ENCODE measurements around the gene ZBTB37. TPM values are rescaled to one million over a fixed set of nuclear protein-coding genes. Genes with fewer than 3 reads are reported as not detected.
"Not testable (repeated sequence)": the region's sequence is repeated elsewhere in the genome, so short reads cannot be mapped to it uniquely, and the experiment has no call there.

The ZBTB37 gene
- total RNA-seq, 2 experiments from 2014 or later: 15.1 to 16.0 TPM

DNA sequence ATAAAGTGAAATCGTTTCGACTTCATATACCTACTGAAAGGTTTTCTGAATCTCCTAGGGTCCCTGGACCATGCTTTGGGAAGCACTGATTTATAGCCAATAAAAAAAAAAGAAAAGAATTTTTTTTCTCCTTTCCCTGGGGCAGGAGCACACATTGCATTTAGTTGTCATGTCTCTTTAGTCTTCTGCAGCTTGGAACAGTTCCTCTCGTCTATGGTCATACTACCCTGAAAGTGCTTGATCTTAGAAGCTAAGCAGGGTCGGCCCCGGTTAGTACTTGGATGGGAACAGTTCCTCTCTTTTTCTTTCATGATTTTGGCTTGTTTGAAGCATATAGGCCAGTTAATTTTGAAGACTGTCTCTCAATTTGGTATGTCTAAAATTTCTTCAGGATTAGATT is 52.7 kb downstream of the ZBTB37 start:
- ATAC-seq (ENCODE audit: poor library complexity) (no peak), DNase-seq (no peak)
- Mint-ChIP-seq H3K27me3 (no peaks in the 10 kb centered on the region), H3K27ac (no peak overlapping the region), H3K4me1 (ENCODE audit: low read depth) (no peaks in the 10 kb centered on the region), H3K36me3 (ENCODE audit: low read depth) (no peaks in the 10 kb centered on the region), H3K9me3 (no peaks in the 10 kb centered on the region), H3K4me3 (no peak overlapping the region)
- H3K27ac ChIP-seq (ENCODE audit: low read depth in 1 of 2, low read length in 2 of 2): no peak overlapping the region
- no peaks in the 10 kb centered on the region for H3K36me3 ChIP-seq (ENCODE audit: insufficient read depth, low read length)
- ChIA-PET POLR2A (no interaction called here), CTCF (no interaction called here)
- TF ChIP-seq CTCF (IDR thresholded peaks at IDR 0.05): no peak
- no peaks in the 10 kb centered on the region for H3K4me1 ChIP-seq (ENCODE audit: insufficient read depth, low read length)
- no peaks in the 10 kb centered on the region for H3K27me3 ChIP-seq (ENCODE audit: control insufficient read depth in 1 of 2, insufficient read depth in 2 of 2, low read length in 2 of 2)
- no peaks in the 10 kb centered on the region for H3K9me3 ChIP-seq (ENCODE audit: control insufficient read depth in 1 of 2, insufficient read depth in 1 of 2, low read length in 2 of 2)
- H3K4me3 ChIP-seq (ENCODE audit: low read length): no peak overlapping the region
- intact Hi-C loops (cut with DNase I, micrococcal nuclease): no loop called here

- no peak overlapping the region for H3K4me3 ChIP-seq (ENCODE audit: low read length)
- H3K27me3 Mint-ChIP-seq: no peaks in the 10 kb centered on the region
- no peaks in the 10 kb centered on the region for H3K4me1 ChIP-seq (ENCODE audit: insufficient read depth, low read length)
- H3K27ac ChIP-seq (ENCODE audit: low read depth in 1 of 2, low read length in 2 of 2): no peak overlapping the region
- no peak for ATAC-seq (ENCODE audit: poor library complexity)
- TF ChIP-seq CTCF (IDR thresholded peaks at IDR 0.05): no peak
- peaks cover 6% of the 10 kb centered on the region for H3K36me3 Mint-ChIP-seq (ENCODE audit: low read depth)
- no peaks in the 10 kb centered on the region for H3K36me3 ChIP-seq (ENCODE audit: insufficient read depth, low read length)
- no peaks in the 10 kb centered on the region for H3K27me3 ChIP-seq (ENCODE audit: control insufficient read depth in 1 of 2, insufficient read depth in 2 of 2, low read length in 2 of 2)
- ChIA-PET POLR2A (no interaction called here), CTCF (no interaction called here)
- intact Hi-C loops (cut with DNase I, micrococcal nuclease): no loop called here
- no peaks in the 10 kb centered on the region for H3K9me3 Mint-ChIP-seq
- no peaks in the 10 kb centered on the region for H3K9me3 ChIP-seq (ENCODE audit: control insufficient read depth in 1 of 2, insufficient read depth in 1 of 2, low read length in 2 of 2)
- no peaks in the 10 kb centered on the region for H3K4me1 Mint-ChIP-seq (ENCODE audit: low read depth)
- no peak for DNase-seq
- H3K4me3 Mint-ChIP-seq: no peak overlapping the region
- H3K27ac Mint-ChIP-seq: no peak overlapping the region
These were observed 57.4 kb downstream of the ZBTB37 start for GRCh38 chr1:173925306-173926242.

GRCh38 chr1:173930541-173930940 is 62.4 kb downstream of the ZBTB37 start:
- H3K9me3 Mint-ChIP-seq; DNase-seq; H3K4me3 ChIP-seq (ENCODE audit: low read length); intact Hi-C loops (cut with DNase I, micrococcal nuclease); H3K4me1 ChIP-seq (ENCODE audit: insufficient read depth, low read length); POLR2A ChIA-PET; H3K27ac ChIP-seq (ENCODE audit: low read depth in 1 of 2, low read length in 2 of 2); CTCF ChIA-PET; H3K27me3 ChIP-seq (ENCODE audit: control insufficient read depth in 1 of 2, insufficient read depth in 2 of 2, low read length in 2 of 2); H3K27ac Mint-ChIP-seq; H3K4me3 Mint-ChIP-seq; ATAC-seq (ENCODE audit: poor library complexity); H3K27me3 Mint-ChIP-seq; H3K9me3 ChIP-seq (ENCODE audit: control insufficient read depth in 1 of 2, insufficient read depth in 1 of 2, low read length in 2 of 2); H3K4me1 Mint-ChIP-seq (ENCODE audit: low read depth): not testable (repeated sequence)
- peaks cover 35% of the 10 kb centered on the region for H3K36me3 Mint-ChIP-seq (ENCODE audit: low read depth)
- peaks cover 13% of the 10 kb centered on the region for H3K36me3 ChIP-seq (ENCODE audit: insufficient read depth, low read length)
